Pancreas (tissue), 10 donors: Measurements from ENCODE around the gene POU6F2. TPM values are rescaled to one million over a fixed set of nuclear protein-coding genes. Genes with fewer than 3 reads are reported as not detected.

Experiments used
- ATAC-seq, 4 donors: fragments of 200-7000 bp; cut with Tn5 transposase; one replicate each; pipeline versions ENCODE4 v1.8.0 to v1.9.1; 2020; ENCODE audit warnings: mild to moderate bottlenecking in 4 of 4, moderate library complexity in 4 of 4
- DNase-seq, 6 donors: peaks; one replicate each; pipeline ENCODE4 v3.0.0-alpha.2; 2020
- FAIRE-seq: peaks from 2 replicates; lab custom pipeline; 2012; peaks lifted over from hg19 to GRCh38; lab: Jason Lieb, UNC
- H3K27ac ChIP-seq, 4 donors: fragments of 200-600 bp; sonication (generic); 1 replicate in 3 of 4; 2 replicates in 1 of 4; pipeline versions ENCODE4 v1.5.0 to v1.8.0; 2020
- H3K27me3 ChIP-seq, 4 donors: fragments of 200-600 bp; one replicate each; pipeline ENCODE4 v1.8.0; 2021
- H3K36me3 ChIP-seq, 3 donors: fragments of 200-600 bp; sonication (generic) in 1 of 3; one replicate each; pipeline versions ENCODE4 v1.5.0 to v1.8.0; 2020 to 2021
- H3K4me1 ChIP-seq, 3 donors: fragments of 200-600 bp; one replicate each; pipeline ENCODE4 v1.8.0; 2021
- H3K4me3 ChIP-seq, 4 donors: fragments of 200-600 bp; sonication (generic) in 2 of 4; one replicate each; pipeline versions ENCODE4 v1.5.0 to v1.8.0; 2020 to 2021
- H3K9me3 ChIP-seq, 4 donors: fragments of 200-600 bp; one replicate each; pipeline ENCODE4 v1.8.0; 2021
- WGBS, 2 donors: extraction: QIAGEN DNeasy Blood & Tissue Kit; methylation state at CpG; one replicate each; pipeline ENCODE4 v1.1.7; 2013; 5-methylcytosine and 5-hydroxymethylcytosine counted together
- intact Hi-C, 3 donors: fragments of 100-400 bp; cut with DNase I; formaldehyde crosslinking; loops; one replicate each; pipeline versions ENCODE4 v1.11.1 to v1.14.2; 2022
- polyA plus RNA-seq, 2 donors: library from polyadenylated mRNA; stranded (reverse); fragments of 200-250 nt; gene quantifications; one replicate each; pipeline ENCODE4 v1.2.3, GENCODE V29; 2013
- total RNA-seq, 6 donors: library from RNA; stranded (reverse); fragmentation: NEBNext Ultra II Directional in 4 of 6; extraction: Animal tissue kit (Norgen Biotek cat#: 25700) in 4 of 6; gene quantifications; one replicate each; pipeline versions ENCODE4 v1.2.1 to v1.2.4, GENCODE V29; 2021 to 2023
- TF ChIP-seq, protein P1 (sequence below), 4 donors: fragments of 200-600 bp; sonication (generic) in 3 of 4; IDR thresholded peaks; one replicate each; pipeline versions ENCODE4 v1.5.0 to v1.8.0; 2021; ENCODE audit warnings: antibody characterized with exemption in 4 of 4
- donor health status: healthy with polysubstance abuse.
- donor health status: DM: no; HTN: no; CAD: no; lungs with moderate emphysema.
- donor health status: DM: no; HTN: no; CAD: no.
- donor health status: control.
- donor health status: control.
- donor health status: Bipolar disorder and iron deficiency.
- donor health status: DM: yes; HTN: yes; CAD: no.
- donor health status: DM: no; HTN: no; CAD: no.
- donor health status: DM: no; HTN: no; CAD: no.
- donor health status: DM: yes; HTN: yes; CAD: no.

The POU6F2 gene
- total and polyA plus RNA-seq, 8 donors, result 1.3 to 4.2 (median 2.4) TPM

DNA sequence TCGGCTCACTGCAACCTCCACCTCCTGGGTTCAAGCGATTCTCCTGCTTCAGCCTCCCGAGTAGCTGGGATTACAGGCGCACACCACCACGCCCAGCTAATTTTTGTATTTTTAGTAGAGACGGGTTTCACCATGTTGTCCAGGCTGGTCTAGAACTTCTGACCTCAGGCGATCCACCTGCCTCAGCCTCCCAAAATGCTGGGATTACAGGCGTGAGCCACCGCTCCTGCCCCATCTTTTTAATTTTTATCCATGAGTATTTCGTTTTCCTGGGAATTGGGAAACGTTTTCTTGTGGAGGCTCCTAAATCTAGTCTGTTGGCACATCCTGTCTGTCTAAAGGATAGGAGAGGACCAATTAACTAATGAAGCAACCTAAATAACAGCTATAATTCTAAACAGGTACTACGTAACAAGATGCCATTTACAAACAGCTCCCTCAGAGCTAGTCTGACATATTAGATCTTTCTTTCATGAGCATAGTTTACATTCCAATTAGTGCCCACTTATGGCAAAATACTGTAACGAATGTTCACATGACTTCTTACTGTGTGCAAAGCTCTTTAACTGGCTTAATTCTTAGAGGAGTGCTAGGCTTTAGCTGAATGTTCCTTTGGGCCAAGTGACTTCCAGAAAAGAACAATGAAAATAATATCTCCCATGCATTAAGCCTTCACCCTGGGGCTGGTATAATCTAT, 437.5 kb downstream of the POU6F2 start:
- Histone ChIP-seq H3K36me3 (no peaks in the 10 kb centered on the region), H3K9me3 (no peaks in the 10 kb centered on the region), H3K4me1 (no peaks in the 10 kb centered on the region), H3K27me3 (no peaks in the 10 kb centered on the region), H3K27ac (no peak overlapping the region), H3K4me3 (no peak overlapping the region)
- 82 to 83% methylated on average over 13 of the region's 13 CpGs for WGBS, 2 donors
- TF ChIP-seq, protein P1, sequence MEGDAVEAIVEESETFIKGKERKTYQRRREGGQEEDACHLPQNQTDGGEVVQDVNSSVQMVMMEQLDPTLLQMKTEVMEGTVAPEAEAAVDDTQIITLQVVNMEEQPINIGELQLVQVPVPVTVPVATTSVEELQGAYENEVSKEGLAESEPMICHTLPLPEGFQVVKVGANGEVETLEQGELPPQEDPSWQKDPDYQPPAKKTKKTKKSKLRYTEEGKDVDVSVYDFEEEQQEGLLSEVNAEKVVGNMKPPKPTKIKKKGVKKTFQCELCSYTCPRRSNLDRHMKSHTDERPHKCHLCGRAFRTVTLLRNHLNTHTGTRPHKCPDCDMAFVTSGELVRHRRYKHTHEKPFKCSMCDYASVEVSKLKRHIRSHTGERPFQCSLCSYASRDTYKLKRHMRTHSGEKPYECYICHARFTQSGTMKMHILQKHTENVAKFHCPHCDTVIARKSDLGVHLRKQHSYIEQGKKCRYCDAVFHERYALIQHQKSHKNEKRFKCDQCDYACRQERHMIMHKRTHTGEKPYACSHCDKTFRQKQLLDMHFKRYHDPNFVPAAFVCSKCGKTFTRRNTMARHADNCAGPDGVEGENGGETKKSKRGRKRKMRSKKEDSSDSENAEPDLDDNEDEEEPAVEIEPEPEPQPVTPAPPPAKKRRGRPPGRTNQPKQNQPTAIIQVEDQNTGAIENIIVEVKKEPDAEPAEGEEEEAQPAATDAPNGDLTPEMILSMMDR (IDR thresholded peaks at IDR 0.05), result no peak
- FAIRE-seq (no peak), ATAC-seq (no peak), DNase-seq (no peak)
- intact Hi-C loops, result no loop called here

DNA sequence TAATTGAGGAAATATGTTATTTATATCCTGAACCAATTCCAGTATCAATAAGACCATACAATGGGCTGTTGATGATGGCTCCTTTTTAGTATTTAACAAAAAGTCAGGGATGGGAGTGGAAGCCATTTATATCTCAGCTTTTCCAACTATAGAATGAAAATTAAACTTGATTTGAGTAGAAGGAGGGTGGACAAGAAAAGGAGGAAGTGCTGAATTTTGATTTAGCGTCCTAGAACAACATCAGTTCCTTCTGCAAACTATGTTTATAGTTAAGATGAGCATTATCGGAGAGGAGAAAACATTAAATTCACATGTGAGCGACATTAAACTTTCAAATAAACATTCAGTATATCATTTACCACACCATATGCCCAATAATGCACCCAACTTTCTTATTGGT, 439.2 kb downstream of the POU6F2 start:
- intact Hi-C loops, result no loop called here
- Histone ChIP-seq H3K9me3 (no peaks in the 10 kb centered on the region), H3K36me3 (no peaks in the 10 kb centered on the region), H3K27ac (no peak overlapping the region), H3K4me3 (no peak overlapping the region), H3K27me3 (no peaks in the 10 kb centered on the region), H3K4me1 (no peaks in the 10 kb centered on the region)
- 80 to 86% methylated on average over 3 of the region's 3 CpGs for WGBS, 2 donors
- TF ChIP-seq, protein P1 (IDR thresholded peaks at IDR 0.05), result no peak
- ATAC-seq, result no peak
- DNase-seq, result no peak
- FAIRE-seq, result no peak

DNA sequence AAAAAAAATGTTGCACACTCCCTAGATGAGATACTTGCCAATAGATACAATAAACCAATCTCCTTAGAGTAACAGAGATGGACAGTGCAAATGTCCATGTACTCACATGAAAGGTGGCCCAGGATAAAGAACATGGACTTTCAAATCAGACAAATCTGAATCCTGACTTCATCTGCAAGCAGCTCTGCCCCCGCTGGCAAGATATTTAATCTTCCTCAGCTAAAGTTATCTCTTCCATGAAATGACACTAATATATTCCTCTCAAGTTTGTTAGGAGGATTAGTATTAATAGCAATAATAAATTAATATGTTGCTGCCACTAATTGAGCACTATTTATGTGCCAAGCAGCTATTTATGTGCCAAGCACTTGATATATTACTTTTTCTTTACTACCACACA, 439.9 kb downstream of the POU6F2 start:
- ATAC-seq, result no peak
- FAIRE-seq, result no peak
- H3K36me3 ChIP-seq, result no peaks in the 10 kb centered on the region

DNA sequence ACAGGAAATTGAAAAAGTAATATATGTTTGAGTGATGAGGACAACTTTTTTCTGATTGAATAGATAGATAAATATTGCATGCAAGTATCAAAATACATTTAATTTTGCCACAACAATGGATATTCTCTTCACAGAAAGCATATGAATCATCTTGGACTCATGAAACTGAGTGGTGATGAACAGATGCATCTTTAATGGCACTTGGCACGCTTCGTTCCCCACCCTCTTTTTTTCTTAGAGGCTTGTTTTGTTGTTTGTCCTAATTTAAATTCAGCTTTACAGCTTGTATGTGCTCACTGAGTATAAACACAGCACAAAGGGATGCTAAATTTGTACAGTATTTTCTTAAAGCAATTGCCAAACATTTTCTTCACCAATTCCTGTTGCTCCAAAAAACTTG, 443.5 kb downstream of the POU6F2 start:
- ATAC-seq (no peak), FAIRE-seq (no peak), DNase-seq (no peak)
- no peaks in the 10 kb centered on the region for H3K4me1 ChIP-seq
- no peak overlapping the region for H3K27ac ChIP-seq
- no peaks in the 10 kb centered on the region for H3K36me3 ChIP-seq
- intact Hi-C loops, result no loop called here
- H3K9me3 ChIP-seq, result no peaks in the 10 kb centered on the region
- H3K4me3 ChIP-seq, result no peak overlapping the region
- 65 to 80% methylated on average over 2 of the region's 2 CpGs for WGBS, 2 donors
- TF ChIP-seq, protein P1 (IDR thresholded peaks at IDR 0.05), result no peak
- H3K27me3 ChIP-seq, result no peaks in the 10 kb centered on the region

More for the DNA sequence above, 439.9 kb downstream of the POU6F2 start:
- Histone ChIP-seq H3K27me3 (no peaks in the 10 kb centered on the region), H3K9me3 (no peaks in the 10 kb centered on the region), H3K4me3 (no peak overlapping the region), H3K27ac (no peak overlapping the region), H3K4me1 (no peaks in the 10 kb centered on the region)
- no peak for DNase-seq
- WGBS, 2 donors, result 77 to 87% methylated on average over 1 of the region's 1 CpG
- intact Hi-C loops, result no loop called here
- TF ChIP-seq, protein P1 (IDR thresholded peaks at IDR 0.05), result no peak

DNA sequence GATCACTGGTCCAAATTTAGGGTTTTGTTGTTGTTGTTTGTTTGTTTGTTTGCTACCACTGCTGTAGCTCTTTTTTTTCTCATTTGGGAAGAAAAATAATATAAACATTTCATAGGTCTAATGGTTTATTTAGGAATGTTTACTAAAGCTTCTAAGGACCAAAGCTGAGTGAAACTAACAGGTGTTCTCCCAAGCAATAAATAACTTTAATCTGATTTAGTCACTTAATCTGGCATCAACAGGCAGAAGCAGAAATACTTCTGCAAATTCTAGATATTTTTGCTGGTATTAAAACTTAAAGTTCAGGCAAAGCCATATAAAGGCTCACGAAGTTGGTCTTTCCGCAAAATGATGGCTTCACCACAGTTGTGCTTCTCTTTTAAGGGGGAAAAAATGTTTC, 444.0 kb downstream of the POU6F2 start:
- H3K36me3 ChIP-seq, result no peaks in the 10 kb centered on the region
- H3K27ac ChIP-seq, result no peak overlapping the region
- no peak for ATAC-seq
- intact Hi-C loops, result no loop called here
- no peaks in the 10 kb centered on the region for H3K27me3 ChIP-seq
- DNase-seq, result no peak
- TF ChIP-seq, protein P1 (IDR thresholded peaks at IDR 0.05), result no peak
- no peaks in the 10 kb centered on the region for H3K4me1 ChIP-seq
- FAIRE-seq, result no peak
- WGBS, 2 donors, result 80 to 86% methylated on average over 2 of the region's 2 CpGs
- H3K4me3 ChIP-seq, result no peak overlapping the region
- H3K9me3 ChIP-seq, result no peaks in the 10 kb centered on the region
